Measurements from ENCODE around the gene LONP1.

Gene LONP1

GRCh38 chr19:5661483-5661882 lies 58.5 kb downstream of the LONP1 start:
- in situ Hi-C loops (cut with MboI; ENCODE audit: low sequenced_read_pairs, unreplicated experiment) = no loop called here
- no peak for DNase-seq (ENCODE audit: low spot score)
- no peak for TF ChIP-seq CTCF (IDR thresholded peaks at IDR 0.05; ENCODE audit: borderline replicate concordance, control extremely low read depth, extremely low read depth, insufficient read depth, missing control alignments)

DNA sequence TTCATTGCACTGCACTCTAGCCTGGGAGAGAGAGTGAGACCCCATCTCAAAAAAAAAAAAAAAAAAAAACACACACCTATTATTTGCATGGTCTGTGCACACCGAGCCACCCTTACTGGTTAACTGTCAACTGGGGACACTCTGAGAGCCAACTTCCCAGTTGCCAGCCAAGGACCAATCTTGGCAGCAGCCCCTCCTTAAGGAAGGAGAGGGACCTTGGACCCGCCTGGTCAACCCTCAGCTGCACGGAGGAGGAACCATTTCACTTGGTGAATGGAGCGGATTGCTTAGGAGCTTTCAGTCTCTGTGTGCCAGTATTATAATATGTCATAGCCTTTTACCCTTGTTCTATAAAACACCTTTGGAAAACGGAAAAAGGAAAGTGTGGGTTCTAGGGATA lies 64.5 kb downstream of the LONP1 start:
- in situ Hi-C loops (cut with MboI; ENCODE audit: low sequenced_read_pairs, unreplicated experiment) = no loop called here
- no peak for DNase-seq (ENCODE audit: low spot score)
- no peak for TF ChIP-seq CTCF (IDR thresholded peaks at IDR 0.05; ENCODE audit: borderline replicate concordance, control extremely low read depth, extremely low read depth, insufficient read depth, missing control alignments)

DNA sequence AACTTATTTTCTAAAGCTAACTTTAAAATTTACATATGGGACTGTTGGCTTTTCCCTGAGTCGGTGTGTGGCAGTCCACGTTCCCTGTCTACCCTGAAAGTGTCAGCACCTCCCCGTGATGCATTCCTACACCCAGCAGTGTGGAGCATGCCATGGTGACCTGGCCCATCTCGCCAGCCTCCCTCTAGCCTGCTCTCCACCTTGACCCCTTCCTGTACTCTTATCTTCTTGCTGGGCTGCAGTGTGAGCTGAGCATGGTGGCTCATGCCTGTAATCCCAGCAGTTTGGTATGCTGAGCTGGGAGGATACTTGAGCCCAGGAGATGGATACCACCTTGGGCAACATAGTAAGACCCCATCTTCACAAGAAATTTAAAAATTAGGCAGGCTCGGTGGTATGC lies 65.0 kb downstream of the LONP1 start:
- DNase-seq (ENCODE audit: low spot score) = no peak
- in situ Hi-C loops (cut with MboI; ENCODE audit: low sequenced_read_pairs, unreplicated experiment) = no loop called here
- no peak for TF ChIP-seq CTCF (IDR thresholded peaks at IDR 0.05; ENCODE audit: borderline replicate concordance, control extremely low read depth, extremely low read depth, insufficient read depth, missing control alignments)

- no peak for DNase-seq (ENCODE audit: low spot score)
- in situ Hi-C loops (cut with MboI; ENCODE audit: low sequenced_read_pairs, unreplicated experiment) = no loop called here
- TF ChIP-seq CTCF (IDR thresholded peaks at IDR 0.05; ENCODE audit: borderline replicate concordance, control extremely low read depth, extremely low read depth, insufficient read depth, missing control alignments) = no peak
Measured at GRCh38 chr19:5652261-5652660, 67.7 kb downstream of the LONP1 start.

DNA sequence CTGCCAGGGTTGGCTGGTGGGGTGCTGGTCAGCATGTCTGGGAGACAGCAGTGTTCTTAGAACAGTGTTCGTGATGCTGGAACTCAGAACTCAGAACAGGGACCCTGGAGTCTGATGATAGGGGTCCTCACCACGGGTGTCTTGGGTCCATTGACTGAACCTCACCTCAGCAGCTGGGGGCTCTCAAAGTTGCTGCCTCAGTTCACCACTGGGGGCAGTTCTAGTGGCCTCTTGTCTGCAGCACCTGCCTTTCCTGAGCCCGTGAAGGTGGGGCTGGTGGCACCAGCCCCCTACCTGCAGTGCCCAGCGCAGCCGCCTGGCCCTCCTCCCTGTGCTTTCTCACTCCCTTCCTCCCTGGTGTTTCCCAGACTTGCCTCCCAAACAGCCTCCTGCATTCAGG lies 68.6 kb downstream of the LONP1 start:
- no peak for DNase-seq (ENCODE audit: low spot score)
- TF ChIP-seq CTCF (IDR thresholded peaks at IDR 0.05; ENCODE audit: borderline replicate concordance, control extremely low read depth, extremely low read depth, insufficient read depth, missing control alignments) = no peak
- in situ Hi-C loops (cut with MboI; ENCODE audit: low sequenced_read_pairs, unreplicated experiment) = no loop called here

GRCh38 chr19:5648464-5648863 lies 71.5 kb downstream of the LONP1 start:
- no peak for DNase-seq (ENCODE audit: low spot score)
- in situ Hi-C loops (cut with MboI; ENCODE audit: low sequenced_read_pairs, unreplicated experiment) = no loop called here
- TF ChIP-seq CTCF (IDR thresholded peaks at IDR 0.05; ENCODE audit: borderline replicate concordance, control extremely low read depth, extremely low read depth, insufficient read depth, missing control alignments) = no peak

DNA sequence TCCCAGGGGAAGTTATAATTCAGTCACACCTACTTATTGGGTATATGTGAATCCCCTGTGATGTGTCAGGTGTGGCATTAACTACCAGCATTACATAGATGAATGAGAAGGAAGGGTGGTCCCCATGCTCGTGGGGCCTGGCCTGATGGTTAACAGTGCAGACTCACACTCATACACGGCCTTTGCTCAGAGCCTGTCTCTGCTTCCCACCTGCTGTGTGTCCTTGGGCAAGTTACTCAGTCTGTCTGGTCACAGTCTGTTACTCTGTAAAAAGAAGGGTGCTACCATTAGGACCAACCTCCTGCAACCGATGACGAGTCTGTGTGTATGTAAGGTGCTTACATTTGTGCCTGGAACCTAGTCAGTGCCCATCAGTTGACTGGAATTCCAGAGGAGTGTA lies 73.2 kb downstream of the LONP1 start:
- no peak for DNase-seq (ENCODE audit: low spot score)
- in situ Hi-C loops (cut with MboI; ENCODE audit: low sequenced_read_pairs, unreplicated experiment) = no loop called here
- no peak for TF ChIP-seq CTCF (IDR thresholded peaks at IDR 0.05; ENCODE audit: borderline replicate concordance, control extremely low read depth, extremely low read depth, insufficient read depth, missing control alignments)
